Measurements from ENCODE around the gene SRCIN1. TPM values are rescaled to one million over a fixed set of nuclear protein-coding genes. Genes with fewer than 3 reads are reported as not detected.

Gene SRCIN1
- total RNA-seq, 1 experiment from 2014 or later: 2.6 TPM

DNA sequence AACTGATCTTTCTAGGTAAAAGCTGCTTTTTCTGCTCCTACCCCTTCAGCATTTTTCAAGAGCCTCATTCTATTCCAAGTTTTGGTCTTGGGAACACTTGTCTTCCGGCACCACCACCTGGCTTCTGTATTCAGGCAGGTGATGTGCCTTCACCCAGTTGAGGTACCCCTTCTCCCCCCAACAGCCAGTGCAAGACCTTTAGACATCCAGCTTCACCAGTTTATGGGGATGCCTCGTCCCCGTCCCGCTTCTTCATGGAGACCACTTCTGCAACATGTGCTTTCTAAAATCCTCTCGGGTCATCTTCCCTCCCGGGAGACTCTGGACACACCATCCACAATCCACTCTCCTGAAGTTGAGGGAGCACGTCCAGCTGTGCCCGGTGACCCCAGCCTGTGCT, 69.9 kb downstream of the SRCIN1 start:
- DNase-seq (no peak), ATAC-seq (no peak)
- intact Hi-C loops (cut with micrococcal nuclease): no loop called here
- Histone ChIP-seq H3K9me2 (replicated peaks; ENCODE audit: low read length) (no peaks in the 10 kb centered on the region), H3K27ac (ENCODE audit: low read length) (no peak overlapping the region), H3K36me3 (ENCODE audit: low read depth, low read length) (no peaks in the 10 kb centered on the region), H3K4me3 (ENCODE audit: low read length) (no peak overlapping the region), H3K9ac (ENCODE audit: low read length) (no peak overlapping the region), H3K9me3 (ENCODE audit: low read length) (no peaks in the 10 kb centered on the region), H3K4me2 (ENCODE audit: low read length) (no peak overlapping the region), H3K27me3 (ENCODE audit: low read length) (no peaks in the 10 kb centered on the region), H4K20me1 (ENCODE audit: low read length) (no peaks in the 10 kb centered on the region), H3K4me1 (ENCODE audit: insufficient read depth, low read length) (no peaks in the 10 kb centered on the region; the same call in 1 of the 2 replicates), H3K79me2 (ENCODE audit: low read length) (no peaks in the 10 kb centered on the region), H2AFZ (ENCODE audit: low read length) (no peak overlapping the region), H3F3A (ENCODE audit: low read length, unreplicated experiment) (no peaks in the 10 kb centered on the region)
- ChIA-PET CTCF (interaction anchor here (1.3 kb wide), 1 partner anchor 22 kb away, joined by 8 read pairs; no protein-coding TSS in a partner anchor), POLR2A (ENCODE audit: unreplicated experiment) (no interaction called here)
- BruUV-seq (replicated peaks): no TSS peak
- no peak for TF ChIP-seq EZH2 (IDR thresholded peaks at IDR 0.05; ENCODE audit: low read length, unreplicated experiment)
- TF ChIP-seq, protein P1, sequence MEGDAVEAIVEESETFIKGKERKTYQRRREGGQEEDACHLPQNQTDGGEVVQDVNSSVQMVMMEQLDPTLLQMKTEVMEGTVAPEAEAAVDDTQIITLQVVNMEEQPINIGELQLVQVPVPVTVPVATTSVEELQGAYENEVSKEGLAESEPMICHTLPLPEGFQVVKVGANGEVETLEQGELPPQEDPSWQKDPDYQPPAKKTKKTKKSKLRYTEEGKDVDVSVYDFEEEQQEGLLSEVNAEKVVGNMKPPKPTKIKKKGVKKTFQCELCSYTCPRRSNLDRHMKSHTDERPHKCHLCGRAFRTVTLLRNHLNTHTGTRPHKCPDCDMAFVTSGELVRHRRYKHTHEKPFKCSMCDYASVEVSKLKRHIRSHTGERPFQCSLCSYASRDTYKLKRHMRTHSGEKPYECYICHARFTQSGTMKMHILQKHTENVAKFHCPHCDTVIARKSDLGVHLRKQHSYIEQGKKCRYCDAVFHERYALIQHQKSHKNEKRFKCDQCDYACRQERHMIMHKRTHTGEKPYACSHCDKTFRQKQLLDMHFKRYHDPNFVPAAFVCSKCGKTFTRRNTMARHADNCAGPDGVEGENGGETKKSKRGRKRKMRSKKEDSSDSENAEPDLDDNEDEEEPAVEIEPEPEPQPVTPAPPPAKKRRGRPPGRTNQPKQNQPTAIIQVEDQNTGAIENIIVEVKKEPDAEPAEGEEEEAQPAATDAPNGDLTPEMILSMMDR (conservative IDR thresholded peaks at IDR 0.05; ENCODE audit: low read depth, low read length): no peak
- TF ChIP-seq EZH2phosphoT487 (IDR thresholded peaks at IDR 0.05; ENCODE audit: borderline replicate concordance, low read length): no peak

DNA sequence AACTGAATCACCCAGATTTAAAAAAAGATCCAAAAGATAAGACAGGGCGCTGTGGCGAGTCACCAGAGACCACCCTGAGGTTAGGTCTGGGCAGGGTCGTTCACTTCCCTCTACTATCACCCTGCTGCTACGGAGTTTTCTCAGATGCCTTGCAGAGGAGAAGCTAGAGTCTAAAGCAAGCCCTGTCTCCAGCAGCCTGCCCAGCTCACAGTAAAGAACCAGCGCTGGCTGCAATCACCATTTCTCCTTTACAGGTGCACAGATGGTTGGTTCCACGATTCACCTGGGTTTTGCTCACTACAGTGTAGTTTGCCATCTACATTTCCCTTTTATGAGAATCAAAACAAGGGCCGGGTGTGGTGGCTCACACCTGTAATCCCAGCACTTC, 71.3 kb downstream of the SRCIN1 start:
- no peak overlapping the region for H3K4me2 ChIP-seq (ENCODE audit: low read length)
- no peaks in the 10 kb centered on the region for H3K79me2 ChIP-seq (ENCODE audit: low read length)
- no peak for ATAC-seq
- TF ChIP-seq EZH2phosphoT487 (IDR thresholded peaks at IDR 0.05; ENCODE audit: borderline replicate concordance, low read length) (no peak), EZH2 (IDR thresholded peaks at IDR 0.05; ENCODE audit: low read length, unreplicated experiment) (no peak)
- TF ChIP-seq, protein P1 (conservative IDR thresholded peaks at IDR 0.05; ENCODE audit: low read depth, low read length): no peak
- BruUV-seq (replicated peaks): no TSS peak
- H3K9me3 ChIP-seq (ENCODE audit: low read length): no peaks in the 10 kb centered on the region
- intact Hi-C loops (cut with micrococcal nuclease): no loop called here
- H4K20me1 ChIP-seq (ENCODE audit: low read length): no peaks in the 10 kb centered on the region
- no peak overlapping the region for H3K27ac ChIP-seq (ENCODE audit: low read length)
- no peaks in the 10 kb centered on the region for H3K27me3 ChIP-seq (ENCODE audit: low read length)
- POLR2A ChIA-PET (ENCODE audit: unreplicated experiment): no interaction called here
- no peaks in the 10 kb centered on the region for H3K9me2 ChIP-seq (replicated peaks; ENCODE audit: low read length)
- no peaks in the 10 kb centered on the region for H3F3A ChIP-seq (ENCODE audit: low read length, unreplicated experiment)
- H3K4me1 ChIP-seq (ENCODE audit: insufficient read depth, low read length): no peaks in the 10 kb centered on the region; the same call in 1 of the 2 replicates
- H3K4me3 ChIP-seq (ENCODE audit: low read length): no peak overlapping the region
- H3K36me3 ChIP-seq (ENCODE audit: low read depth, low read length): no peaks in the 10 kb centered on the region
- DNase-seq: no peak
- H3K9ac ChIP-seq (ENCODE audit: low read length): no peak overlapping the region
- CTCF ChIA-PET: interaction anchor here (1.3 kb wide), 1 partner anchor 24 kb away, joined by 8 read pairs; no protein-coding TSS in a partner anchor
- H2AFZ ChIP-seq (ENCODE audit: low read length): no peak overlapping the region

DNA sequence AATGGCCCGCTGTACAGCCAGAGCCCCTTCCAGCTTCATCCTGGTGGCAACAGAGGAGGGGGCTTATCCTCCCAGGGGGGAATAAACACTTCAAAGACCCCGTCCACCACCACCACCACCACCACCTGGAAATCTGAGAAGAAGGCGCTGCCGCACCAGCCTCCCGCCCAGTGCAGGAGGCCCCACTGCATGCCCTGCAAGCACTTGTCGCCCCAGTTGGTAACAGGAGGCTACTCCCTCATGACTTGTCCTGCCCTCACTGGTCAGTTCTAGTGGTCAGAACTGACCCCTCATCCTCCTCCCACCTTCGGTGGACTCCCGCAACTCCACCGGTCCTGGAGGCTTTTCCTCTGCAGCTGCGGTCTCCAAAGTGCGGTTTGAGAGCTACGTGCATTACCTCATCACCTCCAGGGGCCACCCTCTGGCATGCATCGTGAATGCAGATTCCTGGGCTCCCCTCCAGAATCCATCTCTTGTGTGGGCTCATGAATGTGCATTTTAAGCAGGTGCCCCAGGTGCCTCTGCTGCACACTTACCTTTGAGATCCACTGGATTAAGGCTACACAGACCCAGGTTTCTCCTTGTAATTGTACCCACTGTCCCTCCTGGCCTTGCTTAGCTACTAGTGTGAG, 71.8 kb downstream of the SRCIN1 start:
- no TSS peak for BruUV-seq (replicated peaks)
- Histone ChIP-seq H3K9me2 (replicated peaks; ENCODE audit: low read length) (no peaks in the 10 kb centered on the region), H3K4me1 (ENCODE audit: insufficient read depth, low read length) (no peaks in the 10 kb centered on the region; the same call in 1 of the 2 replicates), H3F3A (ENCODE audit: low read length, unreplicated experiment) (no peaks in the 10 kb centered on the region), H3K27me3 (ENCODE audit: low read length) (no peaks in the 10 kb centered on the region), H3K4me2 (ENCODE audit: low read length) (no peak overlapping the region), H3K9ac (ENCODE audit: low read length) (no peak overlapping the region), H3K9me3 (ENCODE audit: low read length) (no peaks in the 10 kb centered on the region), H3K36me3 (ENCODE audit: low read depth, low read length) (no peaks in the 10 kb centered on the region), H3K4me3 (ENCODE audit: low read length) (no peak overlapping the region), H2AFZ (ENCODE audit: low read length) (no peak overlapping the region), H4K20me1 (ENCODE audit: low read length) (no peaks in the 10 kb centered on the region), H3K27ac (ENCODE audit: low read length) (no peak overlapping the region), H3K79me2 (ENCODE audit: low read length) (no peaks in the 10 kb centered on the region)
- TF ChIP-seq, protein P1 (conservative IDR thresholded peaks at IDR 0.05; ENCODE audit: low read depth, low read length): no peak
- TF ChIP-seq EZH2phosphoT487 (IDR thresholded peaks at IDR 0.05; ENCODE audit: borderline replicate concordance, low read length) (no peak), EZH2 (IDR thresholded peaks at IDR 0.05; ENCODE audit: low read length, unreplicated experiment) (no peak)
- intact Hi-C loops (cut with micrococcal nuclease): no loop called here
- DNase-seq: no peak
- ChIA-PET POLR2A (ENCODE audit: unreplicated experiment) (no interaction called here), CTCF (no interaction called here)
- no peak for ATAC-seq

Measured in PC-3 (cell line).